ENCODE results near the gene CPEB4.

CPEB4 gene

DNA sequence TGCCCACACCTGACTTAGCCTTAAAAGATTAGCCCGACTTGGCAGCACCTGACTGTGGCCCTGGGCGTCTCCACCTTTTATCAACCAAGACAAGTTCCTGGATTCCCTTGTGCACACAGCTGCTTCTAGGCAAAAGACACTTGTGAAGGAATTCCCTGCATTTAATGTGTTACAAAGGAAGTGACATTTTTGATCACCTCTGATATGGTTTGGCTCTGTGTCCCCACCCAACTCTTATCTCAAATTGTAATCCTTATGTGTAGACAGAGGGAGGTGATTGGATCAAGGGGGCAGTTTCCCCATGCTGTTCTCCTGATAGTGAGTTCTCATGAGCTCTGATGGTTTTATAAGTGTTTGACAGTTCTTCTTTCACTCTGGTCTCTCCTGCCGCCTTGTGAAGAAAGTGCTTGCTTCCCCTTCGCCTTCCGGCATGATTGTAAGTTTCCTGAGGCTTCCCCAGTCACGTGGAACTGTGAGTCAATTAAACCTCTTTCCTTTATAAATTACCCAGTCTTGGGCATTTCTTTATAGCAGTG, 2.6 kb upstream of the CPEB4 start:
- DNase-seq (ENCODE audit: low read depth) = no peak

DNA sequence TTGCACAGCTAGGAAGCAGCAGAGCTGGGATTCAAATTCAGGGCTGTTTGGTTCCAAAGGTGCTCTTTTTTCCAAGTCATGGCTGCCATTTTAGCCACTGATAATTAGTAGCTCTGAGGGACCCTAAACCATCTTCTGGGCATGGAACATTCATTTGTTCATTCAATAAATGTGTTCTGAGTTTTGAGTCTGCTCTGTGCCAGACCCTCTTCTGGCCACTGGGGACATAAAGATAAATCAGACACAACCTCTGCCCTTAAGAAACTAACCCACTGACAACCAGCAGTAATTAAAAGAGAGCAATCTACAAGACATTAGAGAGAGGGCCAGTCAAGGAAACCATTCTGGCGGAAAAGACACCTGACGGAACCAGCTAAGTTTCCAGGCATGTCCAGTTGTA, 2.0 kb upstream of the CPEB4 start:
- no peak for DNase-seq (ENCODE audit: low read depth)

DNA sequence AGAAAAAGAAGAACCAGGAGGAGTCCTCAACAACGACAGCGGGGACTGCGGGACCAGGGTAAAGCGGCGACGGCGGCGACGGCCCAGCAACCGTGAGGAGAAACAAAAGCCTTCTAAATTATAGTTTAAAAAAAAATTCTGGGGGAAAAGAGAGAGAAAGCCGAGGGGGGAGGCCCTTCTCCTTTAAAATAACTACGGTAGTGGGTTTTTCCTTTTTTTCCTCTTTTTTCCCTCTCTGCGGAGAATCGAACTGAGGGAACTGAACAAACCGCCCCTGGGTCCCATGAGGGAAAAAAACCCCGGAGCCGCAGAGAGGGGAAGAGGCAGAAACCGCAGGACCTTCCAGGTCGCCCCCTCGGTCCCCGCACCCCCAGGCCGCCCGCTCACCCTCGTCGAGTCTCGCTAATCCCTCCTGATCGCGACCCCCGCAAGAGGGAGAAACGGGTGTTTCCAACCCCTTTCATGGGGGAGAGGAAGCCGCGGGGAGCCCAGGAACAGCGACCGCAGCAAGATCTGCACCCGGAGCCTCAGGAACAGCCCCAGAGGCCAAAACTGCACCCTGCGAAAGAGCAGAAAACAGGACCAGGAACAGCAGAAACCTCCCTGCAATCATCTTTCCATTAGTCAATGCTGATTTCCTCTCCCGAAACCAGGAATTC, 453 bp downstream of the CPEB4 start:
- DNase-seq (ENCODE audit: low read depth) = no peak

DNA sequence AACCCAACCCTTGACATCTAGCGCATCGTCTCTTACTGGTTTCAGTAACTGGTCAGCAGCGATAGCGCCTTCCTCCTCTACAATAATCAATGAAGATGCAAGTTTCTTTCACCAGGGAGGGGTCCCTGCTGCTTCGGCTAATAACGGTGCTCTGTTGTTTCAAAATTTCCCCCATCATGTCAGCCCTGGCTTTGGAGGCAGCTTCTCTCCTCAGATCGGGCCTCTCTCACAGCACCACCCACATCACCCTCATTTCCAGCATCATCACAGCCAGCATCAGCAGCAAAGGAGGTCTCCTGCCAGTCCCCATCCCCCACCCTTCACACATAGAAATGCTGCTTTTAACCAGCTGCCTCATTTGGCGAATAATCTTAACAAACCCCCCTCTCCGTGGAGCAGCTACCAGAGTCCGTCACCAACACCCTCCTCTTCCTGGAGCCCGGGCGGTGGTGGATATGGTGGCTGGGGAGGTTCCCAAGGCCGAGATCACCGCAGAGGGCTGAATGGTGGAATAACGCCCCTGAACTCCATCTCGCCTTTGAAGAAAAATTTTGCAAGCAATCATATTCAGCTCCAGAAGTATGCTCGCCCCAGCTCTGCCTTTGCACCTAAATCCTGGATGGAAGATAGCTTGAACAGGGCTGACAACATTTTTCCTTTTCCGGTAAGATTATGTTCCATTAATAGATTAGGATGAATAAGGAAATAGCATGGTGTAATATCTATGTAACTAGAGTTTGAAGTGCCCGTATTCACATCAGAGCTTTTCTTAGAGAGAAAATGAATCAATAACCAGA, 2.2 kb downstream of the CPEB4 start:
- no peak for DNase-seq (ENCODE audit: low read depth)

DNA sequence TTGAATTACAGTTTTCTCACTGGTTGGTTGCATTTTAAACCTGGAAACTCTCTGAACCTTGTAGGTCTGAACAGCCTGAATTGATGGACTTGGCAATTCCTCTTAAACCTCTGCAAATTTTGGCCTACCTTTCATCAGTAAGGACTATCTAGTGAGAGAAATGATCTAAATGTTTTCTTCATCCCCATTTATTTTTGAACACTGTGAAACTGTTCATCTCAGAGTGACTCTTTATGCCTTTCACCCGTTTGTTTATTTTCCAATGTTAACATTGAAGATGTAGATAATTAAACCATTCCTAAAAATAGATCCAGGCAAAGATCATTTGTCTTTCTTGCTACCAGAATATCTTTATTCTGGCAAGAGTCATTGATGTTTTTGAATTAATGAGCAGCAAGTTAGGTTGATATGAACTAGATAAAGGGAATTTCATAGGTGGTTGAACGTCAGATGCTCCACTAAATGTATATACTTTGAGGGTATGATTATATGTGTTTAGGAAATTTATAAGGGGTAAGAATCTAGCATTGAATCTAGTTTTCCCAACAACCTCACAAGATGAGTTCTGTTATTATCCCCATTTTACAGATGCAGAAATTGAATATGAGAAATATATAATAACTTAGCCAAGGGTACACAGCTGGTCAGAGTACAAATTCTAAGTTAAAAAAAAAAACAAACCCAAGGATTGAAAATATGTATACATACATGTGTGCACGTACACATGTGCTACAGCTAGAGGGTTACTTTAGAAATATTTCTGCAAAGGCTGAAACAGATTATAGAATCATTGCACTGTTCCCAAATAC, 3.4 kb downstream of the CPEB4 start:
- DNase-seq (ENCODE audit: low read depth) = no peak

DNA sequence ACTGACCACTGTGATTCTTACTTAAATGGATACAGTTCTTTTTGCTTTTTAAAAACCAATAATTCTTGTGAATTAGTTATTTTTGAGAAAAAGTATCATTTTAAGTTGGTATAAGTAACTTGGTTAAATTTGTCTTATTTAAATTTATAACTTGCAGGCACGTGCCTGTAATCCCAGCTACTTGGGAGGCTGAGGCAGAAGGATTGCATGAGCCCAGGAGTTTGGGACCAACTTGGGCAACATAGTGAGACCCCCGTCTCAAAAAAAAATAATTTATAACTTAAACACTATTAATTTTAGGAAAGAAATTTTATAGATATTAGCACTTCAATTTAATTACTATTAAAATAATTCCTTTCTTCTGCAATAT, 5.0 kb downstream of the CPEB4 start:
- DNase-seq (ENCODE audit: low read depth) = no peak

DNA sequence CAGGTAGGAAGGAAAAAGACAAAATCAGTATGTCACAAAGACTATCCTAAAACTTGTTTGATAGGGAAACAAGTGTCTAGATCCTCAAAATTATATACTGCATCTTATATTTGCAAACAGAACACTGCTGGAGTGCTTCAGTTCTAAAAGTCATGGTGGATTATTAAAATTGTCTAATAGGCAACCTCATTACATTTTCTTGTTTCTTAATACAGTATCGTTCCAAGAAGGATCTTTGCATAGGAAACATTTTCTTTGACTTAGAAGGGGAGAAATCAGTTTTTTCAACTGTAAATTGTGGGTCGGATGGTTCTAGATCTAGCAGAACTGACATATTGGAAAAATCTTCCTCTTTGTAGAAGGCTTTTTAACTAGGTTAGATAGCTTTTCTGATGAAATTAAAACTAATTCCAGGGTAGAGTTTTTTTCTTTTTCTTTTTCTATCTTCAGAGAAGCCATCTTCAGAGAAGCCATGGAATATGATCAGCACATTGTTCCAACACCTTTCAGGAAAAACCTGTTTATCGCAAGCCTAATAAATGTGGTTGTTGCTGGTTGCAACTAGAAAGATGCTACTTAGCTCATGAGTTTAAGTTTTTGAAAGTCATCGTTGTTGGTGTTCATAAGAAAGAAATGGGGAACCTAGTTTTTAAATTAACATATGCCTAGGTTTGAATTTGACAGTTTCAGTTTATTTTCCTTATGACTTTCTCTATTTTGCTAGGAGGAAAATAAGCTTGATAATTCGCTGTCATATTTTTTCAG, 7.4 kb downstream of the CPEB4 start:
- DNase-seq (ENCODE audit: low read depth) = no peak

DNA sequence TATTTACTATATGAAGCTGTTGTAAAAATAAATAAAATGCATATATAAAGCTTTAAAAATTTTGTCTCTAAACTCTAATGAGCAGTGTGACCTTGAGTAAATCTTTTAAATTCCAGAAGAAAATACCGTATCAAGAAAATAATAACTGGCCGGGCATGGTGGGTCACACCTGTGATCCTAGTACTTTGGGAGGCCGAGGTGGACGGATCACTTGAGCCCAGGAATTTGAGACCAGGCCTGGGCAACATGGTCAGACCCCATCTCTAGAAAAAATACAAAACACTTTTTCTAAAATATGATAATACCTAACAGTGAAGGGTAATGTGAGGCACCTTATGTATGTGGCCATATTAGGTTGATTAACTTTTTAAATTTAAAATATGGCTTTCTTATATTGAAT, 8.5 kb downstream of the CPEB4 start:
- DNase-seq (ENCODE audit: low read depth) = no peak

DNA sequence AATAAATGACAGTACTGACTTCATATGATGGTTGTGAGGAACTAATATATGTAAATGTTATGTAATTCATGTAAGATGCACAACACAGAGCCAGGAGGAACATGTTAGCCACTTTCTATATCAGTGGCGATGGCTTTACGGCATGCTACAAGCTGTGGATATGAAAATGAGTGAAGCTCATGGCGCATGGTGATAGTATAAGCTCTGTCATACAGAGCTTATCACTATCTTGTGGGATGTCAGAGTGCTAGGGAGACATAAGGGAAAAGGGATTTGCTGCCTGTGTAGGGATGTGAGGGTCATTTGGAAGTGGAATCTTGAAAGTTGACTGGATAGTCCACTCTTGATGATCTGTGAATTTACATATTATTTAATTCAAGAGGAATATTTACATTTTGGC, 13.6 kb downstream of the CPEB4 start:
- DNase-seq (ENCODE audit: low read depth) = no peak

DNA sequence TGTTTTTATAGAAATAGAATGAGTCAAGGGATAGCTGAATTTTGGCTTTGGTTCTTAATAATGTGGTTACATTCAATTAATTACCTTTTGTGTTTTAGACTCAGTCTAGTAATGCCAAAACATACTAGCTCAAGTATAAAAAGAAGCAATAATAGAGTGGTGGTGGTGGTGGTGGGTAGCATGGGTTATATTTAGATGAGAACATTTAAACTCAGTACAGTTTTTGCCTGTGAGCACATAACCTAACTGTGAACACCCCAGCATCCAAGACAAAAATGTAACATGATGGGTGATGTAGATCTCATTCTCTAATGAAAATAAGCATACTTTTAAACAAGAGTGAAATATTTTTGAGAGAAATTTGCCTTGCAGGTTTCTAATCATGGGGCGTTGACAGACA, 14.2 kb downstream of the CPEB4 start:
- DNase-seq (ENCODE audit: low read depth) = no peak

DNA sequence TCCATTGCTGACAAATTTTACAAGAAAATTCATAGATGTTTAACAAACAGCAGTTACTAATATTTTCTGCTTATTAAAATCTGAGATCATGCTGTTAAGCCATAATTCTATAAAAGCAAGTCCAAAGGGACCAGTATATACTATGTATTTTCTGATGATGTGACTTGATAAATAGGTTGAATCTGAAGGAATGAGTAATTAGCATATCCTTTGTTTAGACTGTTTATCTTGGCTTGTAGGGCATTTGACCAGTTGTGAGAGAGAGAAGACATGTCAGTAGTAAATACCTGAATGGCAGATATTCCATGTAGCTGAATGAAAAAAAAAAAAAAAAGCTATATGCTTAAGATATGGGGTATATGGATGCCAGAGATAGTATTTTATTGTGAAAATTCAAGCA, 14.6 kb downstream of the CPEB4 start:
- no peak for DNase-seq (ENCODE audit: low read depth)

DNA sequence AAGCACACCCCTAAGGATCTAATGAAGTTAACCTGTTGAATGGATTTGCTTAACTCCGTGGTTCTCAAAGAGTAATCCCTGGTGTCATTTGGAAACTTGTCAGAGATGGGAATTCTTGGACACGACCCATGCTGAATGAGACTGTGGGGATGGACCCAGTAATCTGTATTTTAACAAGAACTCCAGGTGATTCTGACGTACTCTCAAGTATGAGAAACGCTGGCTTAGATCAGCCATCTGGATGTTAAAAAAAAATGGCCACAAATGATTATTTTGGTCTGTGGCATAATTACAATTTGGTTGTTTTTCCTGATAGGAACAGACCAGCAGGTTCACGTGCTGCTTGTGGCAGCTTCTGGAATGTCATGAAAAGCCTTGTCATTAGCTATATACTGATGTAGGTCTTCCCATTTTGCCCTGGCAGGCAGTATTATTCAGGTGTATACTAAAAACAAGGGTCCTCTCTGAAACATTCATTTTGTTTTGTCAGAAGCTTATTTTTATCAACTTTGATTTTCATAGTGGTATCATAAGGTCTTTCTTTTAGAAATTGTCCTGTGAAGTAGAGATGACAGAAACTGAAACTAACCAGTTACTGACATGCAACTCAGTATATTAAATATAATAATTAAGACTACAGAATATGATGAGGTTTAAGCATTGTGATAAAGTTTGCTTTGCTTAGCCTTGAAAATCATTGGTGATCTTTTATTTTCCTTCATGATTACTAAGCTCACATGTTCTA, 15.4 kb downstream of the CPEB4 start:
- DNase-seq (ENCODE audit: low read depth) = no peak

DNA sequence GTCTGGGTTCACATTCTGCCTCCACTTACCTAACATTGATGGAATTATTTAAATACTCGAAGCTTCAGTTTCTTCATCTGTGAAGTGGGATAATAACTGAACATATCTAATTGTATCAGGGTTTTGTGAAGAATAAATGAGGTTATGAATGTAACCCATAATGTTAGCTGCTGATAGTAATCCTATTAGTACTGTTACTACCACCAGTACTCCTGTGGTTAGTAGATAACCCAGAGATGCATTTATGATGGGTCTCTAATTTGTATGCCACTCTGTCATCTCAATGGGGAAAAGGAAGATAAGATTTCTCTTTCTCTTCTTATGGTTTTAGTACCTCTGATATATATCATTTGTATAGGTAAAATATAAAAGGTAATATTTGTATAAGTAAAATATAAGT, 16.0 kb downstream of the CPEB4 start:
- no peak for DNase-seq (ENCODE audit: low read depth)

DNA sequence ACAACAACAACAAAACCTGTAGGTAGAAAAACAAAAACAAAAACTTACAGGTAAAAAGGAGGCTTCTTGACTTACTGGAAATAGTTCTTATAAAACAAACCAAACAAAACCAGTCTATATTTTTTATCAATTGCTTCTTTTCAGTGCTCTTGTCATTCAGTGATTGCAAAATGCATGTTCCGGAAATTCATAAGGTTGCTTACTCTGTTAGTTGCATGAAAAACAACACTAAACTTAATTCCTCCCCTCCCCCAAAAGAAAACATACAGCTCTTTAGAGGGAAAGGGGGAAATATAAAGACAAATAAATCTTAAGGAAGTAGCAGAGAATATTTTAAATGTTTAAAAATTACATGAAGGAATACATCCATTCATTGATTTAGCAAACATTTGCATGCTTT, 19.1 kb downstream of the CPEB4 start:
- DNase-seq (ENCODE audit: low read depth) = no peak

DNA sequence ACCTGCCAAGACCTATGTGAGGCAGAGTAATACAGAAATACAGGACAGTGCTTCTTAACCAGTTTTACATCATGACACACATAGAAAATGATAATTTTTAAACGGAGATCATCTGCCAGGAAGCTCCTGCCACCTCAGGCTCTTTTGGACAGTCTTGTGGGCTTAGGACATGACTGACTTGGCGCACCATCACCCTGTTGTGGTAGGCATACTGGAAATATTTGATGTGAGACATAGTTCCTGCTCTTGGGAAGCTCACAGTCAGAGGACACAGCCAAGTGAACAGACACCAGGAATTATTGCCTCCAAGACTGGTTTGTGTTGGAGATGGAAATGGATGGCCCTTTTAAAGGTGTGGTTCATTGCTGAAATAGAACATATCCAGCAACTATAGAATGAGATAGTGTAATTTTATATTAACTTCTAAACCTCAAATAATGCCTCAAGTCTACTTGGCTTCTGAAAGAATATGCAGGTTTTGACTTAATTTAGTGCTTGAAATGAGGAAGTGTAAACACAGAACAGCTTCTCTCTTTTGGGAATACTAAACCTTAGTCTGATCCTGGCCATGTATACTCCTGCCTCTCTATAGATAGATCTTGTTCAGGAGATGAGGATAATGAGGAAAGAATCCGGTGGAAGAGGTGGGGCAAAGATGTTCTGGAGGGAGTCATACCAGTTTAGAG, 19.7 kb downstream of the CPEB4 start:
- DNase-seq (ENCODE audit: low read depth) = no peak

DNA sequence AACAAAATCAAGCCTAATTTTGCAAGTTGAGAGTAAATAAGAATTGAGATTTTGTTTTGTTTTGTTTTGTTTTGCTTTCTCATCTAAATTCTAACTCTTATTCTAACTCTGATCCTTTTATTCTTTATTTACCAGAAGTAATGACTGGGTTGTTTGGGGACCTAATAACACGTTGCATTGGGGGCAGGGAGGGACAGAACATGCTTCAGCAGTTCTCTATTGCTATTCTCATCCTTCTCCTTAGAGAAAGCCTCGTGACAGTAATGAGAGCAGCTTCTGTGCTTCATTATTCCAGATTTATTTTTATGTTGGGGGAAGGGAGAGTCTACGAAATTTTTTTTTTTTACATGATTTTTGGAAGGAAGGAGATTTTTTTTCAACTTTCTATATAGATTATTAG, 21.1 kb downstream of the CPEB4 start:
- no peak for DNase-seq (ENCODE audit: low read depth)

DNA sequence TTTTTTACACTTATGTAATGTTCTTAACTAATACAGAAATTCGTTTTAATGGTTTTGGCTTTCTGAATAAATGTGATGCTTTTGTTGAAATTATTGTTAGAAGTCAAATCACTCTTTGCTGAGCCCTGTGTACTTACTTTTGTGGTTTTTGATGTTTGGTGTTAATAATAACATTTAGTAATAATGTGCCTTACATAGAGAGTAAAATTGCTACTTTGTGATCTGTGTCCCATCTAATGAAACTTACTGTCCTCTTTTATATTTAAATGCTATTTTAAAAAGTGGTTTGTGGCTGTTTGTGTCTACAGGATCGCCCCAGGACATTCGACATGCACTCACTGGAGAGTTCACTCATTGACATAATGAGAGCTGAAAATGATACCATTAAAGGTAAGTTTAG, 22.1 kb downstream of the CPEB4 start:
- DNase-seq (ENCODE audit: low read depth) = no peak

DNA sequence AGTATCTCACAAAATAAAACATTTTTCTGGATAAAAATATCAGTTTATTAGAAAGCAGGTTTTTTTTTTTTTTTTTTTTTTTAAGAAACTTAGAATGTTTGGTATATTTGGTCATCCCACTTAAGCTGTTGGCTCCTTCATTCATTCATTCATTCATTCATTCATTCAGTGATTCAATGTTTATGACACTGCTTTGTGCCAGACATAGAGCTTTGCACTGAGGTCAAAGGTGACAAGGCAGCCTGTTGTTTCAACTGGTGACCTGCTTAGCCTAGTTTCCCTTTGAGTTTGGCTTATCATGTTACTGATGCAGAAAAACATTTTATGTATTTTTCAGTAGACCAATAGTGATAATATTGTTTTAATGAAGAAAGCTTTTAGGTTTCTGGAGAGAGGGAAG, 23.5 kb downstream of the CPEB4 start:
- no peak for DNase-seq (ENCODE audit: low read depth)

DNA sequence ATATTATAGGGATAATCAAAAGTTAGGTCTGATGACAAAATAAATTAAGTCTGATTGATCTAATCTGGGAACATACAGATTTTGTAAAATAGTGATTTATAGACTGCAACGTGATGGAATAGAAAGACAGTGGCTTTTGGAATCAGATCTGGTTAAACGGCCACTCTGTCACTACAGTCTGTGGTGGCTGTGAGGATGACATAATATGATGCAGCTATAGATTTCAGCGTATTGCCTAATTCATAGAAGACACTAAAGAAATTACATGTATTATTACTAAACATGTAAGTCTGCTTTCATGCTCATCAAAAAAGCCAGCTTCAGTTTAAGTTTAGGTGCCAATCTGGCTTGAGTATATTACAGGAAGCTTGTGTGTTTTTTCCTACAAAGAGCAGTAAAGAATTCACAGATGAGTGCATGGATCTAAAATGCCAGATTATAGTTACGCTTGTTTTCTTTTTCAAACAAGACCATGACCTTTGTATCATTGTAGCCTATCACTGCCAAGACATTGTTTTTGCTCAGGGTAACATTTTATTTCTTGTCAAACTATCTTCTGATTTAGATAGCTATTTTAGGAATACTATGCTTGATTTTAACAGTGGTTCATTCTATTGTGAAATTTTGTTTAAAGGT, 25.7 kb downstream of the CPEB4 start:
- no peak for DNase-seq (ENCODE audit: low read depth)

DNA sequence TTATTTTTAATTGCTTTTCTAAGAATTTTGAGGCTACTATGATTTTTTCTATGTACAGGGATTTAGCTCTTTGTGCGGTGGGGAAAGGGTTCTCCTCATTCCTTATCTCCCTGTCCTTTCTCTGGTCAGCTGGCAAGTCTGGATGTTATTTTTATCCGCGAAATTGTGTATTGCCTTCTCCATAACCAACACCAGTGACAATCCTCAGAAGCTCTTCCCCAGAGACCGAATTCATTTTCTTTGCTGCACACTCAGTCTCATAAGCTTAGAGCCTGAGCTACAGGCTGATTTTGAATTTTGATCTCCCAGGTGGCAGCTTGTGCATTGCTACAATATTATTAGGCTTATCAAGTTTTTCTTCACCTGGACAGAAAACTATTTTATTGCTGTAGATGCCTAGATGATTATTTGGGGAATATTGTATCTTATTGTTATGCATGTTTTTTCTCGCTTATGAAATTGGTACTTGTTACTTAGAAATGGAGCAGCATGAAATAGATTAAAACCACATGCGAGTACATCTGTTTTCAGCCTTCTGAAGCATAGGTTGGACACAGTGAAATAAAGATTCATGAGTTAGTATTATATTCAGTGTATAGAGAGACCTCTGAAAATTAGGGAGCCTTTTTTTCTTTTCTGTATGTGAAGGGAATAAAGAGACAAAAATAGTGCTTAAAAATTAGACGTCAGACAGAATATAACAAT, 27.3 kb downstream of the CPEB4 start:
- no peak for DNase-seq (ENCODE audit: low read depth)

Data from HS-5 (cell line).